Endothelial cell of umbilical vein (primary cell): ENCODE measurements around the gene TMEM183A.

Experiments used
- EZH2 ChIP-seq: IDR thresholded peaks from 2 replicates; pipeline ENCODE4 v1.6.1; 2012; ENCODE audit warnings: borderline replicate concordance, low read depth, mild to moderate bottlenecking, moderate library complexity, low read length, inconsistent platforms; ENCODE audit not compliant: severe bottlenecking
- FOS ChIP-seq: IDR thresholded peaks from 2 replicates; pipeline ENCODE4 v1.6.1; 2011; ENCODE audit warnings: mild to moderate bottlenecking, low read length, moderate library complexity, borderline replicate concordance; ENCODE audit not compliant: insufficient read depth
- JUN ChIP-seq: IDR thresholded peaks from 2 replicates; pipeline ENCODE4 v1.6.1; 2011; ENCODE audit warnings: borderline replicate concordance, low read depth; ENCODE audit not compliant: insufficient read length, insufficient read depth
- POLR2A ChIP-seq: IDR thresholded peaks from 2 replicates; pipeline ENCODE4 v1.6.1; 2012; ENCODE audit warnings: low read depth, mild to moderate bottlenecking, control low read depth, low read length
- POLR2AphosphoS5 ChIP-seq: IDR thresholded peaks from 2 replicates; pipeline ENCODE4 v1.6.1; 2012; ENCODE audit warnings: low read depth, mild to moderate bottlenecking, control low read depth, low read length, moderate library complexity; ENCODE audit not compliant: insufficient read depth
- TF ChIP-seq, protein P1 (sequence below), 2 donors: IDR thresholded peaks; 1 replicate in 1 of 2; 2 replicates in 1 of 2; pipeline ENCODE4 v1.5.1; 2011; ENCODE audit warnings: low read length in 2 of 2, mild to moderate bottlenecking in 2 of 2, moderate library complexity in 2 of 2, control low read depth in 1 of 2, inconsistent platforms in 1 of 2, low read depth in 1 of 2; ENCODE audit not compliant: insufficient read depth in 1 of 2; ENCODE audit errors: extremely low read depth in 1 of 2
- TF ChIP-seq, protein P2 (sequence below): IDR thresholded peaks from 2 replicates; pipeline ENCODE4 v1.6.1; 2011; ENCODE audit not compliant: insufficient read depth, insufficient read length

DNA sequence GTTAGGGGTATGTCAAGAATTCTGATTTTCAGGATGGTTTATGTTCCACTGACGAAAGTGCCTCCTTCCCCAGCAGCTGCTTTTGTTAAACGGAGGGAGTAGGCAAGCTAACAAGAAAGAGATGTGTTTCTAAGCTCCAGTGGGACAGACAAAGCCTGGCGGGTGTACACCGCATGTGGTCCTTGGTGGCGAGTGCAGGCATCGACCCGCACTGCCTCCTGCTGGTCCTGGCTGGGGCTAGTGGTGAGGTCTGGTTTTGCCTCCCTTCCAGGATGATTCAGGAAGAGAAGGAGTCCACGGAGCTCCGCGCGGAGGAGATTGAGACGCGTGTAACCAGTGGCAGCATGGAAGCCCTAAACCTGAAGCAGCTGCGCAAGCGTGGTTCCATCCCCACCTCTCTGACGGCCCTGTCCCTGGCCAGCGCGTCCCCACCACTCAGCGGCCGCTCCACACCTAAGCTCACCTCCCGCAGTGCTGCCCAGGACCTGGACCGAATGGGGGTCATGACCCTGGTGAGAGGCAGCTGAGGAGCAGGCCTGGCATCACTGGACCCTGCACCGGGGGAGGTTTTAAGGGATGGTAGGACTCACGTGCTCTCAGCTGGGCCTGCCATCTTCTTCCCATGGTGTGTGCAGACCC lies 48.1 kb downstream of the TMEM183A start:
- TF ChIP-seq POLR2AphosphoS5 (no peak), POLR2A (no peak), EZH2 (no peak), FOS (no peak), JUN (no peak)
- TF ChIP-seq, protein P1, sequence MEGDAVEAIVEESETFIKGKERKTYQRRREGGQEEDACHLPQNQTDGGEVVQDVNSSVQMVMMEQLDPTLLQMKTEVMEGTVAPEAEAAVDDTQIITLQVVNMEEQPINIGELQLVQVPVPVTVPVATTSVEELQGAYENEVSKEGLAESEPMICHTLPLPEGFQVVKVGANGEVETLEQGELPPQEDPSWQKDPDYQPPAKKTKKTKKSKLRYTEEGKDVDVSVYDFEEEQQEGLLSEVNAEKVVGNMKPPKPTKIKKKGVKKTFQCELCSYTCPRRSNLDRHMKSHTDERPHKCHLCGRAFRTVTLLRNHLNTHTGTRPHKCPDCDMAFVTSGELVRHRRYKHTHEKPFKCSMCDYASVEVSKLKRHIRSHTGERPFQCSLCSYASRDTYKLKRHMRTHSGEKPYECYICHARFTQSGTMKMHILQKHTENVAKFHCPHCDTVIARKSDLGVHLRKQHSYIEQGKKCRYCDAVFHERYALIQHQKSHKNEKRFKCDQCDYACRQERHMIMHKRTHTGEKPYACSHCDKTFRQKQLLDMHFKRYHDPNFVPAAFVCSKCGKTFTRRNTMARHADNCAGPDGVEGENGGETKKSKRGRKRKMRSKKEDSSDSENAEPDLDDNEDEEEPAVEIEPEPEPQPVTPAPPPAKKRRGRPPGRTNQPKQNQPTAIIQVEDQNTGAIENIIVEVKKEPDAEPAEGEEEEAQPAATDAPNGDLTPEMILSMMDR (IDR thresholded peaks at IDR 0.05; ENCODE audit: extremely low read depth in 1 of 2, insufficient read depth in 1 of 2, low read depth in 1 of 2, low read length in 2 of 2): no peak
- TF ChIP-seq, protein P2, sequence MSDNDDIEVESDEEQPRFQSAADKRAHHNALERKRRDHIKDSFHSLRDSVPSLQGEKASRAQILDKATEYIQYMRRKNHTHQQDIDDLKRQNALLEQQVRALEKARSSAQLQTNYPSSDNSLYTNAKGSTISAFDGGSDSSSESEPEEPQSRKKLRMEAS: no peak
